Erythroblast (primary cell): ENCODE measurements around the gene ODR4.
"Not testable (repeated sequence)": the region's sequence is repeated elsewhere in the genome, so short reads cannot be mapped to it uniquely, and the experiment has no call there.

ENCODE experiments used
- GATA1 ChIP-seq: IDR thresholded peaks from 2 replicates; pipeline ENCODE4 v1.6.1; 2011; ENCODE audit warnings: low read depth, mild to moderate bottlenecking, control low read depth, low read length, moderate library complexity
- POLR2A ChIP-seq: IDR thresholded peaks from 2 replicates; pipeline ENCODE4 v1.6.1; 2011; ENCODE audit warnings: mild to moderate bottlenecking, low read length

- not testable (repeated sequence) for TF ChIP-seq POLR2A, GATA1
Observed at GRCh38 chr1:186459161-186459560, 83.5 kb downstream of the ODR4 start.
